HG02759 (cell line): ENCODE measurements around the gene RPL14.

Source experiments
- ATAC-seq: cut with Tn5 transposase; IDR thresholded peaks from one replicate; pipeline ENCODE4 v1.9.1; 2021; ENCODE audit warnings: mild to moderate bottlenecking, moderate library complexity; ENCODE audit not compliant: unreplicated experiment

Gene RPL14

GRCh38 chr3:40518067-40518466 is 60.9 kb downstream of the RPL14 start:
- no peak for ATAC-seq
